Ovary (tissue), 9 donors: ENCODE measurements around the gene DOK3. TPM values are rescaled to one million over a fixed set of nuclear protein-coding genes. Genes with fewer than 3 reads are reported as not detected.

ENCODE experiments used
- DNase-seq, 5 donors: peaks; one replicate each; pipeline ENCODE4 v3.0.0-alpha.2; 2019 to 2020
- H3K27ac ChIP-seq, 2 donors: fragments of 200-600 bp; one replicate each; pipeline versions ENCODE4 v1.5.1 to v1.8.0; 2019 to 2022
- H3K27me3 ChIP-seq: fragments of 200-600 bp; one replicate; pipeline ENCODE4 v1.8.0; 2022
- H3K36me3 ChIP-seq: fragments of 200-600 bp; sonication (generic); one replicate; pipeline ENCODE4 v1.5.1; 2019
- H3K4me1 ChIP-seq: one replicate; pipeline ENCODE4 v1.8.1; 2013; ENCODE audit warnings: mild to moderate bottlenecking, moderate library complexity; ENCODE audit not compliant: insufficient read depth
- H3K4me3 ChIP-seq: fragments of 200-600 bp; sonication (generic); one replicate; pipeline ENCODE4 v1.5.1; 2017
- H3K9me3 ChIP-seq, 2 donors: fragments of 200-600 bp in 1 of 2; sonication (generic) in 1 of 2; one replicate each; pipeline versions ENCODE4 v1.5.1 to v1.8.1; 2013 to 2019; ENCODE audit warnings: mild to moderate bottlenecking in 1 of 2, moderate library complexity in 1 of 2
- CTCF ChIP-seq, 3 donors: fragments of 450-650 bp in 2 of 3; fragments of 200-600 bp in 1 of 3; IDR thresholded peaks; one replicate each; pipeline versions ENCODE4 v1.5.1 to v1.8.0; 2016 to 2022; ENCODE audit warnings: antibody characterized with exemption in 3 of 3, mild to moderate bottlenecking in 1 of 3
- EP300 ChIP-seq: sonication (generic); formaldehyde crosslinking; IDR thresholded peaks from one replicate; pipeline ENCODE4 v1.6.1; 2017; ENCODE audit warnings: antibody characterized with exemption
- POLR2A ChIP-seq: fragments of 450-650 bp; IDR thresholded peaks from one replicate; pipeline ENCODE4 v1.6.1; 2017; ENCODE audit warnings: antibody characterized with exemption, mild to moderate bottlenecking, moderate library complexity
- WGBS, 3 donors: extraction: QIAGEN DNeasy Blood & Tissue Kit in 1 of 3; methylation state at CpG; one replicate each; pipeline versions ENCODE4 v1.1.5 to v1.1.7; 2013 to 2017; 5-methylcytosine and 5-hydroxymethylcytosine counted together
- intact Hi-C, 4 donors: fragments of 100-400 bp; cut with DNase I; formaldehyde crosslinking; loops; one replicate each; pipeline versions ENCODE4 v1.11.0 to v1.15.1; 2022 to 2023
- polyA plus RNA-seq, 2 donors: library from polyadenylated mRNA; stranded (reverse); fragments of 200-250 nt in 1 of 2; fragments of 350-450 nt in 1 of 2; fragmentation: Illumina TruSeq in 1 of 2; extraction: RNeasy Lipid Tissue Mini Kit (QIAGEN cat#74804) in 1 of 2; gene quantifications; one replicate each; pipeline ENCODE4 v1.2.3, GENCODE V29; 2013 to 2014
- total RNA-seq, 7 donors: library from RNA; depleted of rRNA in 2 of 7; stranded (reverse); fragments of >200 nt in 2 of 7; fragmentation: NEBNext Ultra II Directional in 3 of 7; extraction: Animal tissue kit (Norgen Biotek cat#: 25700) in 3 of 7; gene quantifications; one replicate each; pipeline versions ENCODE4 v1.1.0 to v1.2.4, GENCODE V29; 2016 to 2023
- donor health status: DM: no; HTN: no; CAD: no; lungs with moderate emphysema.
- donor health status: DM: no; HTN: no; CAD: no.
- donor health status: Bipolar disorder and iron deficiency.
- donor health status: DM: yes; HTN: yes; CAD: no.
- donor health status: DM: no; HTN: no; CAD: no.
- donor health status: DM: yes; HTN: yes; CAD: no.

The DOK3 gene
- total and polyA plus RNA-seq, 9 donors: 1.3 to 7.2 (median 2.5) TPM

GRCh38 chr5:177502886-177503285 is 6.7 kb downstream of the DOK3 start:
- Histone ChIP-seq H3K27ac (no peak overlapping the region), H3K27me3 (no peaks in the 10 kb centered on the region), H3K36me3 (no peaks in the 10 kb centered on the region), H3K4me3 (no peak overlapping the region), H3K4me1 (no peaks in the 10 kb centered on the region), H3K9me3 (no peaks in the 10 kb centered on the region)
- DNase-seq: no peak
- intact Hi-C loops: loop anchor here in 3 of 4 donors (5.0 to 10.0 kb wide), 2 partner anchors 111 to 188 kb away; partner anchors contain the start of gene MXD3 (in 1 of the 3)
- WGBS, 3 donors: 70 to 82% (median 72%) methylated on average over 16 of the region's 16 CpGs
- TF ChIP-seq POLR2A (no peak), CTCF (IDR thresholded peaks at IDR 0.05) (no peak), EP300 (no peak)

- no peaks in the 10 kb centered on the region for H3K27me3 ChIP-seq
- intact Hi-C loops: loop anchor here (1.0 to 10.0 kb wide), 5 partner anchors 45 to 187 kb away; partner anchors contain the start of gene MXD3 (in 1 of the 4)
- DNase-seq: no peak
- H3K27ac ChIP-seq: no peak overlapping the region
- H3K4me1 ChIP-seq: no peaks in the 10 kb centered on the region
- no peak for TF ChIP-seq EP300
- no peak for TF ChIP-seq CTCF (IDR thresholded peaks at IDR 0.05)
- no peak for TF ChIP-seq POLR2A
- no peak overlapping the region for H3K4me3 ChIP-seq
- H3K36me3 ChIP-seq: no peaks in the 10 kb centered on the region
- no peaks in the 10 kb centered on the region for H3K9me3 ChIP-seq
- WGBS, 3 donors: 26 to 51% (median 26%) methylated on average over 9 of the region's 9 CpGs
Observed at GRCh38 chr5:177501874-177502678, 7.5 kb downstream of the DOK3 start.

- H3K9me3 ChIP-seq: no peaks in the 10 kb centered on the region
- peaks cover 1% of the 10 kb centered on the region for H3K4me1 ChIP-seq
- no peak overlapping the region for H3K4me3 ChIP-seq
- WGBS, 3 donors: 20 to 22% (median 21%) methylated on average over 10 of the region's 10 CpGs
- intact Hi-C loops: loop anchor here (1.0 to 10.0 kb wide), 5 partner anchors 44 to 186 kb away; partner anchors contain the start of gene MXD3 (in 1 of the 4)
- no peak overlapping the region for H3K27ac ChIP-seq
- no peaks in the 10 kb centered on the region for H3K27me3 ChIP-seq
- DNase-seq: peak; percentile 93 to 97 (median 94)
- H3K36me3 ChIP-seq: no peaks in the 10 kb centered on the region
- TF ChIP-seq POLR2A: no peak
- TF ChIP-seq CTCF (IDR thresholded peaks at IDR 0.05): peak; percentile 92 to 96 (median 93)
Observed at GRCh38 chr5:177500685-177501522, 8.7 kb downstream of the DOK3 start.

- Histone ChIP-seq H3K4me1 (peaks cover 11% of the 10 kb centered on the region), H3K27ac (no peak overlapping the region), H3K9me3 (no peaks in the 10 kb centered on the region), H3K4me3 (no peak overlapping the region), H3K36me3 (no peaks in the 10 kb centered on the region), H3K27me3 (no peaks in the 10 kb centered on the region)
- TF ChIP-seq EP300: no peak
- no peak for TF ChIP-seq CTCF (IDR thresholded peaks at IDR 0.05)
- no peak for TF ChIP-seq POLR2A
- DNase-seq: no peak
- WGBS, 3 donors: 76 to 86% (median 76%) methylated on average over 6 of the region's 6 CpGs
- intact Hi-C loops: loop anchor here (2.0 to 10.0 kb wide), 7 partner anchors 43 to 385 kb away; partner anchors contain the start of genes MXD3 (in 1 of the 4) and PFN3 (in 1 of the 4)
Observed at GRCh38 chr5:177499842-177500241, 9.8 kb downstream of the DOK3 start.
